ENCODE results near the gene ZCCHC7. TPM values are rescaled to one million over a fixed set of nuclear protein-coding genes. Genes with fewer than 3 reads are reported as not detected.

Gene ZCCHC7
- total and polyA plus RNA-seq, 10 of the 15 experiments (the other 5 are each of a cell fraction or from before 2014, with no cell fraction given) = 42.9 to 178 (median 53.3) TPM

- TF ChIP-seq ZSCAN29 (IDR thresholded peaks at IDR 0.05) (no peak), ZNF384 (IDR thresholded peaks at IDR 0.05; ENCODE audit: borderline replicate concordance, low read depth, low read length) (no peak), BACH1 (IDR thresholded peaks at IDR 0.05; ENCODE audit: borderline replicate concordance) (no peak), MEF2A (IDR thresholded peaks at IDR 0.05; ENCODE audit: insufficient read depth, low read depth, low read length) (no peak), ESRRA (IDR thresholded peaks at IDR 0.05; ENCODE audit: low read length) (no peak), POLR2AphosphoS2 (IDR thresholded peaks at IDR 0.05; ENCODE audit: low read depth, low read length) (no peak), RUNX3 (IDR thresholded peaks at IDR 0.05; ENCODE audit: low read length) (no peak), SIX5 (IDR thresholded peaks at IDR 0.05; ENCODE audit: low read depth, low read length, severe bottlenecking) (no peak), ZNF24 (IDR thresholded peaks at IDR 0.05) (no peak), EZH2 (IDR thresholded peaks at IDR 0.05; ENCODE audit: borderline replicate concordance, control insufficient read depth, low read depth, low read length) (no peak), IRF5 (IDR thresholded peaks at IDR 0.05; ENCODE audit: borderline replicate concordance) (no peak), TCF7 (IDR thresholded peaks at IDR 0.05; ENCODE audit: borderline replicate concordance) (no peak), SMAD1 (IDR thresholded peaks at IDR 0.05; ENCODE audit: low read depth, partially characterized antibody) (no peak), PAX8 (IDR thresholded peaks at IDR 0.05) (no peak), USF2 (IDR thresholded peaks at IDR 0.05; ENCODE audit: borderline replicate concordance, low read depth, low read length) (no peak), ZBTB4 (CRISPR knock-in tag; IDR thresholded peaks at IDR 0.05) (no peak), IKZF2 (IDR thresholded peaks at IDR 0.05) (peak; percentile 84 to 86), EED (IDR thresholded peaks at IDR 0.05; ENCODE audit: low read depth) (peak; percentile 90), ZNF274 (IDR thresholded peaks at IDR 0.05; ENCODE audit: insufficient read depth, insufficient read length) (no peak), ZNF622 (IDR thresholded peaks at IDR 0.05) (no peak), RAD21 (IDR thresholded peaks at IDR 0.05; ENCODE audit: insufficient read depth, low read depth, low read length) (no peak), POU2F2 (IDR thresholded peaks at IDR 0.05; ENCODE audit: borderline replicate concordance, low read depth, low read length) (peak; percentile 98), RELA (IDR thresholded peaks at IDR 0.05; ENCODE audit: borderline replicate concordance, partially characterized antibody) (no peak), SP1 (IDR thresholded peaks at IDR 0.05; ENCODE audit: low read depth, low read length) (peak; percentile 31), YY1 (IDR thresholded peaks at IDR 0.05; ENCODE audit: low read depth, low read length) (peak; percentile 82), ETV6 (conservative IDR thresholded peaks at IDR 0.05 in 1 of 2, IDR thresholded peaks at IDR 0.05 in 1 of 2; ENCODE audit: borderline replicate concordance in 1 of 2, low read depth in 1 of 2) (peak in 1 of 2 experiments; percentile 27; a peak in 1 of 4 replicates), CREM (IDR thresholded peaks at IDR 0.05; ENCODE audit: low read depth) (peak; percentile 56; the same call in 1 of the 2 replicates), IRF4 (IDR thresholded peaks at IDR 0.05; ENCODE audit: low read depth, low read length) (no peak), EP300 (IDR thresholded peaks at IDR 0.05; ENCODE audit: borderline replicate concordance in 1 of 2, control insufficient read depth in 1 of 2, low read depth in 2 of 2, low read length in 2 of 2) (no peak)
These were observed 249.3 kb downstream of the ZCCHC7 start (continued) for GRCh38 chr9:37369671-37370070.

Data from GM12878 (cell line).